Type B pancreatic cell (in vitro differentiated cells): ENCODE results near the gene RNF6. TPM values are rescaled to one million over a fixed set of nuclear protein-coding genes. Genes with fewer than 3 reads are reported as not detected.

Experiments used
- DNase-seq: peaks from one replicate; pipeline ENCODE4 v3.0.0; 2021; ENCODE audit warnings: mixed read lengths; ENCODE audit not compliant: unreplicated experiment; ENCODE audit errors: extremely low spot score
- H3K27ac Mint-ChIP-seq: 2 replicates; pipeline ENCODE4 v1.8.0; 2021; ENCODE audit warnings: mild to moderate bottlenecking, mixed read lengths
- H3K27me3 Mint-ChIP-seq: 2 replicates; pipeline ENCODE4 v1.8.0; 2021; ENCODE audit warnings: mixed read lengths
- H3K36me3 Mint-ChIP-seq: 2 replicates; pipeline ENCODE4 v1.8.0; 2021; ENCODE audit warnings: mixed read lengths
- H3K4me1 Mint-ChIP-seq: one replicate; pipeline ENCODE4 v1.8.0; 2021; ENCODE audit warnings: mixed read lengths; ENCODE audit not compliant: unreplicated experiment
- H3K4me3 Mint-ChIP-seq: 2 replicates; pipeline ENCODE4 v1.8.0; 2021; ENCODE audit warnings: mild to moderate bottlenecking, mixed read lengths
- H3K9me3 Mint-ChIP-seq: 2 replicates; pipeline ENCODE4 v1.8.0; 2021; ENCODE audit warnings: mixed read lengths
- long read RNA-seq: library from polyadenylated mRNA; unstranded; transcript quantifications from one replicate; pipeline ENCODE4 v2.0.0, GENCODE V29; 2020
- total RNA-seq: library from RNA; stranded (reverse); gene quantifications from 2 replicates; pipeline ENCODE4 v1.2.1, GENCODE V29; 2021; ENCODE audit warnings: low replicate concordance
- TF ChIP-seq, protein P1 (sequence below): fragments of 200-600 bp; sonication (generic); conservative IDR thresholded peaks from 2 replicates; pipeline ENCODE4 v1.5.0; 2021; ENCODE audit warnings: antibody characterized with exemption, mild to moderate bottlenecking

The RNF6 gene
- 27.0 and 36.9 TPM in 2 replicates for total RNA-seq
- long read RNA-seq, transcript RNF6-201 (5 exons, 3,282 nt): major isoform, 99 of 162 reads
- long read RNA-seq, transcript RNF6-203 (5 exons, 3,706 nt): minor isoform, 28 of 162 reads
- long read RNA-seq, partial matches to known transcripts: 10 of 162 reads
- long read RNA-seq, other reads (novel, unspliced or antisense): 23 of 162 reads

DNA sequence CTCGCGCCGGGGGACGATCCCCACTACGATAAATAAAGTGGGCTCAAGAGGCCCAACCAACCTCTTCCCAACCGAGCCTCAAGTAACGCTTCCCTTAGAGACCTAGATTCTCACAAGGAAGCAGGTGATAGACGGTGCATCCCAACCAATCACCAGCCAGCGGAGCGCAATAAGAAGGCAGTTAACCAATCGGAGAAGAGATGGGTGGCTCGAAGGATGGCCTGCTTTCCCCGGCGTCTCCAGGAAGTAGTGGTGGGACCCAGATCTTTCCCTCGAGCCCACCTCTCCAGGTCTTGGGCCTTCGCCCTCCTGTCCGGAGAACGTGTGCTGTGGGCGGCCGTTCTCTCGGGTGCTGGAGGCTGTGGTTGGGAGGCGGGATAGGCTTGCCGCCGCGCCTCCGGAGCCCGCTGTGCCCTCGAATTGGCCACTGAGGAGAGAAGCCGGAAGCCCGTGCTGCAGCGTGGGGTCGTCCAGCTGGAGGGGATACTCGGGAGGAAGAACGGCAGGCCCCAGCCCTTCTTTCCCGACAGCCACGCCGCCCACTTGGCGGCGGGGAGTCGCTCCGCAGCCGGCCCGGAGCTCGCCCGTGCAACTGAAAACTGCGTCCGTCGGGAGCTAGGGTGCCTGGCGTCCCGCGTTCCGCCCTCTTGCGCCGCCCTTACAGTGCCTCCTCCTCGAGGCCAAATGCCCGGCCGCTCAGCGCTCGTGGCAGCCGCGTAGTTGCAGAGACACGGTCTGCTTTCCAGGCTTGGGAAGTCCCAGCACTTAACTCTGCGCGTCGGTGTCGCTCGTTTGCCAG, at the start of gene RNF6:
TSS of gene RNF6 (minus strand) at position 594 of the 799 bp plus-strand sequence. CDS start 2,665 bp downstream, outside the sequence.
- peak; percentile 86 for DNase-seq
- Mint-ChIP-seq H3K27me3 (peaks cover 5% of the 10 kb centered on the region), H3K27ac (peak within 1 kb of the TSS; percentile 98), H3K4me1 (peaks cover 19% of the 10 kb centered on the region), H3K4me3 (peak within 1 kb of the TSS; percentile 99), H3K36me3 (peaks cover 18% of the 10 kb centered on the region), H3K9me3 (no peaks in the 10 kb centered on the region)
- TF ChIP-seq, protein P1, sequence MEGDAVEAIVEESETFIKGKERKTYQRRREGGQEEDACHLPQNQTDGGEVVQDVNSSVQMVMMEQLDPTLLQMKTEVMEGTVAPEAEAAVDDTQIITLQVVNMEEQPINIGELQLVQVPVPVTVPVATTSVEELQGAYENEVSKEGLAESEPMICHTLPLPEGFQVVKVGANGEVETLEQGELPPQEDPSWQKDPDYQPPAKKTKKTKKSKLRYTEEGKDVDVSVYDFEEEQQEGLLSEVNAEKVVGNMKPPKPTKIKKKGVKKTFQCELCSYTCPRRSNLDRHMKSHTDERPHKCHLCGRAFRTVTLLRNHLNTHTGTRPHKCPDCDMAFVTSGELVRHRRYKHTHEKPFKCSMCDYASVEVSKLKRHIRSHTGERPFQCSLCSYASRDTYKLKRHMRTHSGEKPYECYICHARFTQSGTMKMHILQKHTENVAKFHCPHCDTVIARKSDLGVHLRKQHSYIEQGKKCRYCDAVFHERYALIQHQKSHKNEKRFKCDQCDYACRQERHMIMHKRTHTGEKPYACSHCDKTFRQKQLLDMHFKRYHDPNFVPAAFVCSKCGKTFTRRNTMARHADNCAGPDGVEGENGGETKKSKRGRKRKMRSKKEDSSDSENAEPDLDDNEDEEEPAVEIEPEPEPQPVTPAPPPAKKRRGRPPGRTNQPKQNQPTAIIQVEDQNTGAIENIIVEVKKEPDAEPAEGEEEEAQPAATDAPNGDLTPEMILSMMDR: peak; percentile 19

DNA sequence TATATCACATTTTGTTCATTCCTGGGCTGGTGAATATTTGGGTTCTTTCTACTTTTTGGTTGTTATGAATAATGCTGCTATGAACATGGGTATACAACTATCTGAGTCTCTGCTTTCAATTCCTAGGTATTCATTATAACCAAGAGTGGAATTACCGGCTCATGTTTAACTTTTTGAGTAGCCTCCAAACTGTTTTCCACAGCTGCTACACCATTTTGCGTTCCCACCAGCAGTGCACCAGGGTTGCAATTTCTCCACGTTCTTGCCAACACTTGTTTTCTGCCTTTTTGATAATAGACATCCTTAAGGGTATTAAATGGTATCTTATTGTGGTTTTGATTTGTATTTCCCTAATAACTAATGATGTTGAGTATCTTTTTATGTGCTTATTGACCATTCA, 48.6 kb upstream of the RNF6 start:
- TF ChIP-seq, protein P1: no peak
- no peaks in the 10 kb centered on the region for H3K36me3 Mint-ChIP-seq
- no peaks in the 10 kb centered on the region for H3K9me3 Mint-ChIP-seq
- DNase-seq: no peak
- H3K27me3 Mint-ChIP-seq: no peaks in the 10 kb centered on the region
- H3K4me1 Mint-ChIP-seq: peaks cover 10% of the 10 kb centered on the region
- H3K27ac Mint-ChIP-seq: no peak overlapping the region
- H3K4me3 Mint-ChIP-seq: no peak overlapping the region

DNA sequence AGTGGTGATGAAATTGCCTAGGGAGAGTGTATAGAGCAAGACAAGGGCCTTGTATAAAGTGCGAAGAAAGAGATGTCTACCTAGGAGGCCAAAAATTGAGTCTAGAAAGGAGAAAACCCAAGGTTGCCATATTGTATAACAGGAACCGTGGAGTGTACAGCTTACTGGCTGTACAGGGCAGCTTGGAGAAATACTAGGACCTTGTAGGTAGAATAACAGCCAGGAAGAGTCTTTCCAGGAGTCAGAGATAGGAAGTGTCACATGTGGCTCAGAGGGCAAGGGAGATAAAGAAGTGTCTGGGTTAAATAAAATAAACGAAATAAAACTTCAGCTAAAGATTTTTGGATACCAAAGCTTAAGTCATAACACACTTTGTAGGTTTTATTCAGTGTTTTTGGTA, 44.2 kb upstream of the RNF6 start:
- TF ChIP-seq, protein P1: no peak
- no peak for DNase-seq
- no peak overlapping the region for H3K27ac Mint-ChIP-seq
- no peaks in the 10 kb centered on the region for H3K36me3 Mint-ChIP-seq
- H3K9me3 Mint-ChIP-seq: peaks cover 4% of the 10 kb centered on the region
- H3K27me3 Mint-ChIP-seq: no peaks in the 10 kb centered on the region
- no peak overlapping the region for H3K4me3 Mint-ChIP-seq
- H3K4me1 Mint-ChIP-seq: peaks cover 10% of the 10 kb centered on the region

DNA sequence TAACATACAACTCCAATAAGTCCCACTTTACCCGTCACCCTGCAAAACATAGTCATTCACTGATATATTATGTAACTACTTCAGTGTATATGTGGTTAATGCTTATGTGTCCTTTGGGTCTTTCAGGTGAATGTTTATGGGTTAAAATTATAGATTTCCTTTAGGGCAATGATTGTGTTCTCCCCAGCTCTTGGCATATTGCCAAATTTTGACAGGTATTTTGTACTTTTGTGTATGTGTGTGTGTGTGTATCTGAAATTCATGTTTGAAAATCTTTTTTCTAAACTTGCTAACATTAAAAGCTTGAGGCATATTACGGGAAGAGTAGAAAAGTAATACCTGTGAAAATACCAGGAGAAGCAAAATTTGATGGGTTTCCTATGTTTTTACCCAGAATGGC, 40.0 kb upstream of the RNF6 start:
- Mint-ChIP-seq H3K9me3 (peaks cover 4% of the 10 kb centered on the region), H3K4me3 (no peak overlapping the region), H3K27ac (no peak overlapping the region), H3K4me1 (peaks cover 27% of the 10 kb centered on the region), H3K27me3 (no peaks in the 10 kb centered on the region), H3K36me3 (no peaks in the 10 kb centered on the region)
- no peak for DNase-seq
- TF ChIP-seq, protein P1: no peak

DNA sequence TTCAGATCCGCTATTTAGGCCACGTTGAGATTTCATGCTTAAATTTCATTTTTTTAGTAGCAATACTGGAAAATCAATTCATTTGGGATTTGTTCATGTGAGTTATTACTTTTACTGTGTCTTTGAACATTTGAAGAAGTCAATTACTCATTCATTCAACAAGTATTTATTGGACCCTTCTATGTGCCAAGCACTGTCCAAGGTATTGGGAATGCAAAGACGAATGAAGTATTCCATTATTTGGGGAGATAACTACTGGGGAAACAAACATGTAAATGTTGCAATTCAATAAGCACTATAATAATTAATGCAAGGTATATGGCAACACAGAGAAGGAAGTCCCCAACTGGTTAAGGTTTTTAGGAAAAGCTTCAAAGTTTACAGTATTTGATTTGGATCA, 37.5 kb upstream of the RNF6 start:
- no peak overlapping the region for H3K27ac Mint-ChIP-seq
- H3K36me3 Mint-ChIP-seq: no peaks in the 10 kb centered on the region
- TF ChIP-seq, protein P1: no peak
- no peak overlapping the region for H3K4me3 Mint-ChIP-seq
- H3K27me3 Mint-ChIP-seq: no peaks in the 10 kb centered on the region
- peaks cover 34% of the 10 kb centered on the region for H3K4me1 Mint-ChIP-seq
- H3K9me3 Mint-ChIP-seq: peaks cover 2% of the 10 kb centered on the region
- DNase-seq: no peak
